RWPE2 (cell line): ENCODE data around the gene KRTAP10-12.
"Not testable (repeated sequence)": the region's sequence is repeated elsewhere in the genome, so short reads cannot be mapped to it uniquely, and the experiment has no call there.

Experiments
- ATAC-seq: fragments of 200-7000 bp; cut with Tn5 transposase; 3 replicates; pipeline ENCODE4 v1.9.1; 2021; ENCODE audit warnings: low read depth
- DNase-seq: peaks from one replicate; pipeline ENCODE4 v3.0.0-alpha.2; 2020; ENCODE audit warnings: low spot score
- H3K27ac ChIP-seq: fragments of 450-650 bp; 2 replicates; pipeline ENCODE4 v1.5.1; 2017; ENCODE audit warnings: mild to moderate bottlenecking; ENCODE audit not compliant: poor library complexity, severe bottlenecking
- H3K27me3 ChIP-seq: fragments of 250-450 bp; sonication (Bioruptor Pico); 2 replicates; pipeline ENCODE4 v1.5.1; 2021; ENCODE audit warnings: mild to moderate bottlenecking, moderate library complexity; ENCODE audit not compliant: insufficient read depth, poor library complexity, severe bottlenecking
- H3K36me3 ChIP-seq: fragments of 250-450 bp; sonication (Bioruptor Pico); 2 replicates; pipeline ENCODE4 v1.5.1; 2020; ENCODE audit warnings: low read depth, mild to moderate bottlenecking, moderate library complexity
- H3K4me1 ChIP-seq: fragments of 250-450 bp; sonication (Bioruptor Pico); 2 replicates; pipeline ENCODE4 v1.5.1; 2021; ENCODE audit warnings: mild to moderate bottlenecking, moderate library complexity; ENCODE audit not compliant: insufficient read depth, poor library complexity, severe bottlenecking
- H3K4me3 ChIP-seq: fragments of 250-450 bp; sonication (Bioruptor Pico); 2 replicates; pipeline ENCODE4 v1.5.1; 2021; ENCODE audit warnings: mild to moderate bottlenecking, moderate library complexity; ENCODE audit not compliant: severe bottlenecking
- H3K9me3 ChIP-seq: fragments of 250-450 bp; sonication (Bioruptor Pico); 2 replicates; pipeline ENCODE4 v1.5.1; 2021; ENCODE audit warnings: mild to moderate bottlenecking, moderate library complexity; ENCODE audit not compliant: severe bottlenecking
- CTCF ChIP-seq: fragments of 450-650 bp; IDR thresholded peaks from one replicate; pipeline ENCODE4 v1.5.1; 2017; ENCODE audit warnings: mild to moderate bottlenecking, moderate library complexity; ENCODE audit not compliant: poor library complexity, severe bottlenecking

The KRTAP10-12 gene

GRCh38 chr21:44681861-44682579 lies 15.0 kb upstream of the KRTAP10-12 start, which contains the start of gene KRTAP12-1:
TSS of gene KRTAP12-1 (minus strand) at chr21:44682163. CDS start at chr21:44682123, 40 bp downstream.
- Histone ChIP-seq H3K4me3 (no peak within 1 kb of the TSS), H3K36me3 (no peaks in the 10 kb centered on the region), H3K4me1 (no peaks in the 10 kb centered on the region), H3K27ac (no peak within 1 kb of the TSS), H3K9me3 (no peaks in the 10 kb centered on the region), H3K27me3 (peaks cover 26% of the 10 kb centered on the region)
- TF ChIP-seq CTCF = no peak
- ATAC-seq (no peak), DNase-seq (no peak)

DNA sequence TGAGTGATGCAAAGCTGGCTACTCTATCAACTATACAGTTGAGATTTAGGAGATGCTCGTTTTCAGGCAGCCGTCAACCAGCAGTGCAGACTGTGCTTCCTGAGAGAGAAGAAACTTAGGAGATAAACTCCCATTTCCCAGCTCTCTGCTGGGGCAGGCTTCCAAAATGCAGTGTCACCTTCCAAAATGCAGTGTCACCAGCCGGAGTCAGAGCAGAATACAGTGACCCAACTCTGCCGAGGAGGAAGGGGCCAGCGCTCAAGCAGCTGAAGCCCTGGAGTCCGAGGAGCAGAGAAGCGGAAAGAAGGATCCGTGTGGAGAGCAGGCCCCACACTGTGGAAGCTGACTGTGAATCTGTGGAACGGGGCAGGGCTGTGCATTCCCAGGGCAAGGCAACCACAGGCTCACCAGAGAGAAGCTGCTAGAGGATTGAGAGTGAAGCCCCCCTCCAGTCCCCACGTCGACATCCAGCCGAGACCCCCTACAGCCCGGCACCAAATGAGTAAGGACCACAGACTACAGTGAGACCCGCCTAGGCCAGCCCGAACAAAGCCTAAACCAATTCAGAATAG lies 14.3 kb upstream of the KRTAP10-12 start:
- no peak for DNase-seq
- TF ChIP-seq CTCF = no peak
- Histone ChIP-seq H3K4me1 (no peaks in the 10 kb centered on the region), H3K27ac (no peak overlapping the region), H3K27me3 (peaks cover 28% of the 10 kb centered on the region), H3K4me3 (no peak overlapping the region), H3K36me3 (no peaks in the 10 kb centered on the region), H3K9me3 (no peaks in the 10 kb centered on the region)
- ATAC-seq = no peak

- Histone ChIP-seq H3K27me3 (peaks cover 27% of the 10 kb centered on the region), H3K36me3 (no peaks in the 10 kb centered on the region), H3K27ac (no peak overlapping the region), H3K9me3 (no peaks in the 10 kb centered on the region), H3K4me3 (no peak overlapping the region), H3K4me1 (no peaks in the 10 kb centered on the region)
- no peak for DNase-seq
- no peak for TF ChIP-seq CTCF
- no peak for ATAC-seq
Measured at GRCh38 chr21:44684077-44684476, 12.9 kb upstream of the KRTAP10-12 start.

DNA sequence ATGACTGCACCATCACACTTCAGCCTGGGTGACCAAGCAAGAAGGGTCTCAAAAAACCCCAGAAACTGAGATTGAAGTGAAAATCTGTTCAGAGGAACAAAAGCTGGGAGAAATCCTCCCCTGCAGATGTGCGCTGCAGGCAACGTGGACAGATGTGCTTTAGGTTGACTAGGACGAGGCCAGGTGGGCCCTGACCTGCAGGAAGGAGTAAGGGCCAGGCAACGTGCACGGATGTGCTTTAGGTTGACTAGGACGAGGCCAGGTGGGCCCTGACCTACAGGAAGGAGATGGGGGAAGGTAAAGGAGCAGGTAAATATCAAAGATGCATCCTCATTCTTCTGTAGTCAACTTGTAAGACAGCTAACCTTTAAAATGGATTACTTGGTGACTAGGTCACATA lies 12.5 kb upstream of the KRTAP10-12 start:
- peaks cover 23% of the 10 kb centered on the region for H3K27me3 ChIP-seq
- H3K4me3 ChIP-seq = no peak overlapping the region
- TF ChIP-seq CTCF = no peak
- no peak overlapping the region for H3K27ac ChIP-seq
- no peaks in the 10 kb centered on the region for H3K4me1 ChIP-seq
- no peaks in the 10 kb centered on the region for H3K36me3 ChIP-seq
- ATAC-seq (no peak), DNase-seq (no peak)
- no peaks in the 10 kb centered on the region for H3K9me3 ChIP-seq

- not testable (repeated sequence) for DNase-seq, H3K4me1 ChIP-seq, ATAC-seq, H3K4me3 ChIP-seq, H3K36me3 ChIP-seq, H3K27ac ChIP-seq, H3K9me3 ChIP-seq
- H3K27me3 ChIP-seq = peaks cover 17% of the 10 kb centered on the region
Measured at GRCh38 chr21:44685050-44685449, 11.9 kb upstream of the KRTAP10-12 start.
